Fibroblast of the aortic adventitia (primary cell): ENCODE measurements around the gene ZFYVE1. TPM values are rescaled to one million over a fixed set of nuclear protein-coding genes. Genes with fewer than 3 reads are reported as not detected.

Experiments
- DNase-seq: peaks from one replicate; pipeline ENCODE4 v3.0.0-alpha.2; 2010; ENCODE audit warnings: low read depth
- H3K4me3 ChIP-seq: 2 replicates; pipeline ENCODE4 v1.5.1; 2011; ENCODE audit warnings: low read depth, mild to moderate bottlenecking, control low read depth, low read length, moderate library complexity
- CTCF ChIP-seq: IDR thresholded peaks from 2 replicates; pipeline ENCODE4 v1.5.1; 2011; ENCODE audit warnings: mild to moderate bottlenecking, low read length, control low read depth, inconsistent platforms; ENCODE audit not compliant: insufficient read depth
- total RNA-seq: library from RNA; depleted of rRNA; stranded (reverse); fragments of >200 nt; gene quantifications from 2 replicates; pipeline ENCODE4 v1.2.3, GENCODE V29; 2012; ENCODE audit warnings: low replicate concordance

The ZFYVE1 gene
- total RNA-seq, 1 donor: 19.3 TPM

- DNase-seq: no peak
- no peak overlapping the region for H3K4me3 ChIP-seq
- no peak for TF ChIP-seq CTCF
Measured at GRCh38 chr14:72982146-72982708, 44.7 kb downstream of the ZFYVE1 start.

- no peak for TF ChIP-seq CTCF
- no peak for DNase-seq
- no peak overlapping the region for H3K4me3 ChIP-seq
Measured at GRCh38 chr14:72980863-72981262, 46.0 kb downstream of the ZFYVE1 start.

GRCh38 chr14:72978856-72979255 is 48.0 kb downstream of the ZFYVE1 start:
- no peak overlapping the region for H3K4me3 ChIP-seq
- no peak for TF ChIP-seq CTCF
- DNase-seq: no peak

GRCh38 chr14:72975770-72976169 is 51.1 kb downstream of the ZFYVE1 start:
- DNase-seq: no peak

GRCh38 chr14:72974661-72975060 is 52.2 kb downstream of the ZFYVE1 start:
- no peak for TF ChIP-seq CTCF
- H3K4me3 ChIP-seq: no peak overlapping the region
- DNase-seq: no peak

More at GRCh38 chr14:72975770-72976169, 51.1 kb downstream of the ZFYVE1 start:
- TF ChIP-seq CTCF: no peak
- no peak overlapping the region for H3K4me3 ChIP-seq

- no peak for TF ChIP-seq CTCF
- DNase-seq: no peak
- H3K4me3 ChIP-seq: no peak overlapping the region
Measured at GRCh38 chr14:72970824-72971434, 56.0 kb downstream of the ZFYVE1 start.
